Measurements from ENCODE around the gene UBE2E3. TPM values are rescaled to one million over a fixed set of nuclear protein-coding genes. Genes with fewer than 3 reads are reported as not detected.

Gene UBE2E3
- total and polyA plus RNA-seq, 2 of the 13 experiments (the other 11 are each of a cell fraction or from before 2014, with no cell fraction given): 45.7 to 92.6 TPM

DNA sequence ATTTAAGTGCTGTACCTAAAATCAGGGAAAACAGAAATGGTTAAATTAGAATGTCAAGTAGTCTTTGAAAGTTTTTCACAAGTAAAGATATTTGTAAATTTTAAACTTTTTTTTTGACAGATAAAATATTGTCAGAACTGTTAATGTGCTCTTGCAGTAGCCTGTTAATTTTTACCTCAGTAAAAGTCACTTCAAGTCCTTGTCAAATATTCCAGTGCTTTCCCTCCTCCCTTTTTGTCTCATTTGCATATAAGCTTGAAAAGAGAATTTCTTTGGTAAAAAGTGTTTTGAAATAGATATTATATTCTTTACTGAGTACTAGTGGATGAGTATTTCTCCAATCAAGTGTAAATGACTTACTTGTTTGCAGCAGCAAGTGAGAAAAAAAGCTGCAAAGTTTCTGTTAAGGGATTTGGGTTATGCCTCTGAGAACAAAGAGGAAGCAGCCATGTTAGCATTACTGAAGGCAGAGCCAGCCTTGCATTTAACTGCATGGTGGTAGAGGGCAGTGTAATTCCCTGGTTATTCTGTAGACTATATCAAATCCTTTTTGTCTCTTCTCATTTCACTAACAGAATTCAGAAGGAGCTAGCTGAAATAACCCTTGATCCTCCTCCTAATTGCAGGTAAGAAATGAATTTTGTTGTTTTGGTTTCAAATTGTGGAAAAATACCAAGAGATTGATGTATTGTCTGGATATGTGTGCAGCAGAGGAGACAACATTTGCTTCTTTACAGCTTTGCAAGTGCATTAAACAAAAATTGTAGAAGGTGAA is 3.2 kb downstream of the UBE2E3 start (continued):
- TF ChIP-seq, protein P1, sequence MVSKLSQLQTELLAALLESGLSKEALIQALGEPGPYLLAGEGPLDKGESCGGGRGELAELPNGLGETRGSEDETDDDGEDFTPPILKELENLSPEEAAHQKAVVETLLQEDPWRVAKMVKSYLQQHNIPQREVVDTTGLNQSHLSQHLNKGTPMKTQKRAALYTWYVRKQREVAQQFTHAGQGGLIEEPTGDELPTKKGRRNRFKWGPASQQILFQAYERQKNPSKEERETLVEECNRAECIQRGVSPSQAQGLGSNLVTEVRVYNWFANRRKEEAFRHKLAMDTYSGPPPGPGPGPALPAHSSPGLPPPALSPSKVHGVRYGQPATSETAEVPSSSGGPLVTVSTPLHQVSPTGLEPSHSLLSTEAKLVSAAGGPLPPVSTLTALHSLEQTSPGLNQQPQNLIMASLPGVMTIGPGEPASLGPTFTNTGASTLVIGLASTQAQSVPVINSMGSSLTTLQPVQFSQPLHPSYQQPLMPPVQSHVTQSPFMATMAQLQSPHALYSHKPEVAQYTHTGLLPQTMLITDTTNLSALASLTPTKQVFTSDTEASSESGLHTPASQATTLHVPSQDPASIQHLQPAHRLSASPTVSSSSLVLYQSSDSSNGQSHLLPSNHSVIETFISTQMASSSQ (IDR thresholded peaks at IDR 0.05; ENCODE audit: low read depth): peak; percentile 54; the same call in 1 of the 2 replicates
- TF ChIP-seq, protein P1 (CRISPR knock-in tag; IDR thresholded peaks at IDR 0.05; ENCODE audit: borderline replicate concordance): no peak
- TF ChIP-seq, protein P2, sequence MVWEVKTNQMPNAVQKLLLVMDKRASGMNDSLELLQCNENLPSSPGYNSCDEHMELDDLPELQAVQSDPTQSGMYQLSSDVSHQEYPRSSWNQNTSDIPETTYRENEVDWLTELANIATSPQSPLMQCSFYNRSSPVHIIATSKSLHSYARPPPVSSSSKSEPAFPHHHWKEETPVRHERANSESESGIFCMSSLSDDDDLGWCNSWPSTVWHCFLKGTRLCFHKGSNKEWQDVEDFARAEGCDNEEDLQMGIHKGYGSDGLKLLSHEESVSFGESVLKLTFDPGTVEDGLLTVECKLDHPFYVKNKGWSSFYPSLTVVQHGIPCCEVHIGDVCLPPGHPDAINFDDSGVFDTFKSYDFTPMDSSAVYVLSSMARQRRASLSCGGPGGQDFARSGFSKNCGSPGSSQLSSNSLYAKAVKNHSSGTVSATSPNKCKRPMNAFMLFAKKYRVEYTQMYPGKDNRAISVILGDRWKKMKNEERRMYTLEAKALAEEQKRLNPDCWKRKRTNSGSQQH (CRISPR knock-in tag; IDR thresholded peaks at IDR 0.05; ENCODE audit: low read depth): no peak
- TF ChIP-seq, protein P3, sequence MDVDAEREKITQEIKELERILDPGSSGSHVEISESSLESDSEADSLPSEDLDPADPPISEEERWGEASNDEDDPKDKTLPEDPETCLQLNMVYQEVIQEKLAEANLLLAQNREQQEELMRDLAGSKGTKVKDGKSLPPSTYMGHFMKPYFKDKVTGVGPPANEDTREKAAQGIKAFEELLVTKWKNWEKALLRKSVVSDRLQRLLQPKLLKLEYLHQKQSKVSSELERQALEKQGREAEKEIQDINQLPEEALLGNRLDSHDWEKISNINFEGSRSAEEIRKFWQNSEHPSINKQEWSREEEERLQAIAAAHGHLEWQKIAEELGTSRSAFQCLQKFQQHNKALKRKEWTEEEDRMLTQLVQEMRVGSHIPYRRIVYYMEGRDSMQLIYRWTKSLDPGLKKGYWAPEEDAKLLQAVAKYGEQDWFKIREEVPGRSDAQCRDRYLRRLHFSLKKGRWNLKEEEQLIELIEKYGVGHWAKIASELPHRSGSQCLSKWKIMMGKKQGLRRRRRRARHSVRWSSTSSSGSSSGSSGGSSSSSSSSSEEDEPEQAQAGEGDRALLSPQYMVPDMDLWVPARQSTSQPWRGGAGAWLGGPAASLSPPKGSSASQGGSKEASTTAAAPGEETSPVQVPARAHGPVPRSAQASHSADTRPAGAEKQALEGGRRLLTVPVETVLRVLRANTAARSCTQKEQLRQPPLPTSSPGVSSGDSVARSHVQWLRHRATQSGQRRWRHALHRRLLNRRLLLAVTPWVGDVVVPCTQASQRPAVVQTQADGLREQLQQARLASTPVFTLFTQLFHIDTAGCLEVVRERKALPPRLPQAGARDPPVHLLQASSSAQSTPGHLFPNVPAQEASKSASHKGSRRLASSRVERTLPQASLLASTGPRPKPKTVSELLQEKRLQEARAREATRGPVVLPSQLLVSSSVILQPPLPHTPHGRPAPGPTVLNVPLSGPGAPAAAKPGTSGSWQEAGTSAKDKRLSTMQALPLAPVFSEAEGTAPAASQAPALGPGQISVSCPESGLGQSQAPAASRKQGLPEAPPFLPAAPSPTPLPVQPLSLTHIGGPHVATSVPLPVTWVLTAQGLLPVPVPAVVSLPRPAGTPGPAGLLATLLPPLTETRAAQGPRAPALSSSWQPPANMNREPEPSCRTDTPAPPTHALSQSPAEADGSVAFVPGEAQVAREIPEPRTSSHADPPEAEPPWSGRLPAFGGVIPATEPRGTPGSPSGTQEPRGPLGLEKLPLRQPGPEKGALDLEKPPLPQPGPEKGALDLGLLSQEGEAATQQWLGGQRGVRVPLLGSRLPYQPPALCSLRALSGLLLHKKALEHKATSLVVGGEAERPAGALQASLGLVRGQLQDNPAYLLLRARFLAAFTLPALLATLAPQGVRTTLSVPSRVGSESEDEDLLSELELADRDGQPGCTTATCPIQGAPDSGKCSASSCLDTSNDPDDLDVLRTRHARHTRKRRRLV (CRISPR knock-in tag; IDR thresholded peaks at IDR 0.05): 0 out of 2 replicates have a peak, but pooled peaks have one; percentile 39
- TF ChIP-seq KMT2A (CRISPR knock-in tag; IDR thresholded peaks at IDR 0.05): peak; percentile 53; the same call in 1 of the 2 replicates
- peak; percentile 28; the same call in 1 of the 2 replicates for TF ChIP-seq FOXJ3 (CRISPR knock-in tag; IDR thresholded peaks at IDR 0.05; ENCODE audit: borderline replicate concordance)
- peak; percentile 26; the same call in 1 of the 2 replicates for TF ChIP-seq STAG1 (CRISPR knock-in tag; IDR thresholded peaks at IDR 0.05)
- peak; percentile 56 for TF ChIP-seq HDAC2 (CRISPR knock-in tag; IDR thresholded peaks at IDR 0.05)
- TF ChIP-seq DNMT3B (CRISPR knock-in tag; conservative IDR thresholded peaks at IDR 0.05): peak; percentile 73; the same call in 1 of the 2 replicates
- TF ChIP-seq MED1 (CRISPR knock-in tag; IDR thresholded peaks at IDR 0.05): peak; percentile 27; the same call in 1 of the 2 replicates
- TF ChIP-seq ISL2 (CRISPR knock-in tag; IDR thresholded peaks at IDR 0.05): 0 out of 2 replicates have a peak, but pooled peaks have one; percentile 21
- TF ChIP-seq HMG20A (CRISPR knock-in tag; IDR thresholded peaks at IDR 0.05; ENCODE audit: borderline replicate concordance): peak; percentile 37; the same call in 1 of the 2 replicates
- TF ChIP-seq, protein P4, sequence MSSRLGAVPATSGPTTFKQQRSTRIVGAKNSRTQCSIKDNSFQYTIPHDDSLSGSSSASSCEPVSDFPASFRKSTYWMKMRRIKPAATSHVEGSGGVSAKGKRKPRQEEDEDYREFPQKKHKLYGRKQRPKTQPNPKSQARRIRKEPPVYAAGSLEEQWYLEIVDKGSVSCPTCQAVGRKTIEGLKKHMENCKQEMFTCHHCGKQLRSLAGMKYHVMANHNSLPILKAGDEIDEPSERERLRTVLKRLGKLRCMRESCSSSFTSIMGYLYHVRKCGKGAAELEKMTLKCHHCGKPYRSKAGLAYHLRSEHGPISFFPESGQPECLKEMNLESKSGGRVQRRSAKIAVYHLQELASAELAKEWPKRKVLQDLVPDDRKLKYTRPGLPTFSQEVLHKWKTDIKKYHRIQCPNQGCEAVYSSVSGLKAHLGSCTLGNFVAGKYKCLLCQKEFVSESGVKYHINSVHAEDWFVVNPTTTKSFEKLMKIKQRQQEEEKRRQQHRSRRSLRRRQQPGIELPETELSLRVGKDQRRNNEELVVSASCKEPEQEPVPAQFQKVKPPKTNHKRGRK (CRISPR knock-in tag; IDR thresholded peaks at IDR 0.05): no peak
- peak; percentile 50; the same call in 1 of the 2 replicates for TF ChIP-seq YEATS4 (CRISPR knock-in tag; IDR thresholded peaks at IDR 0.05; ENCODE audit: borderline replicate concordance)
- 0 out of 2 replicates have a peak, but pooled peaks have one; percentile 15 for TF ChIP-seq SP5 (CRISPR knock-in tag; IDR thresholded peaks at IDR 0.05; ENCODE audit: borderline replicate concordance, low read depth)
- TF ChIP-seq ARID2 (CRISPR knock-in tag; IDR thresholded peaks at IDR 0.05; ENCODE audit: borderline replicate concordance): no peak
- TF ChIP-seq KAT8 (CRISPR knock-in tag; IDR thresholded peaks at IDR 0.05): peak; percentile 72
